Choroid plexus epithelial cell (primary cell): ENCODE data around the gene KLHL26.

Experiments
- DNase-seq: peaks from one replicate; pipeline ENCODE4 v3.0.0-alpha.2; 2010; ENCODE audit warnings: low read depth
- H3K4me3 ChIP-seq: 2 replicates; pipeline ENCODE4 v1.5.1; 2011; ENCODE audit warnings: low read depth, mild to moderate bottlenecking, control low read depth, low read length, moderate library complexity
- CTCF ChIP-seq: conservative IDR thresholded peaks from 2 replicates; pipeline ENCODE4 v1.5.1; 2011; ENCODE audit warnings: low read depth, mild to moderate bottlenecking, control low read depth, inconsistent platforms, low read length, moderate library complexity

The KLHL26 gene

GRCh38 chr19:18608102-18608804, 28.6 kb upstream of the KLHL26 start:
- no peak overlapping the region for H3K4me3 ChIP-seq
- TF ChIP-seq CTCF, result no peak
- no peak for DNase-seq

- no peak overlapping the region for H3K4me3 ChIP-seq
- no peak for TF ChIP-seq CTCF
- no peak for DNase-seq
Measured at GRCh38 chr19:18608805-18609716, 27.8 kb upstream of the KLHL26 start.

GRCh38 chr19:18609717-18610051, 27.1 kb upstream of the KLHL26 start:
- no peak for DNase-seq
- TF ChIP-seq CTCF, result no peak
- no peak overlapping the region for H3K4me3 ChIP-seq

GRCh38 chr19:18610245-18610555, 26.6 kb upstream of the KLHL26 start:
- no peak for TF ChIP-seq CTCF
- no peak overlapping the region for H3K4me3 ChIP-seq
- no peak for DNase-seq

- no peak for TF ChIP-seq CTCF
- DNase-seq, result no peak
- no peak overlapping the region for H3K4me3 ChIP-seq
Measured at GRCh38 chr19:18610556-18611326, 26.1 kb upstream of the KLHL26 start.

- H3K4me3 ChIP-seq, result no peak overlapping the region
Measured at GRCh38 chr19:18611327-18612050, 25.3 kb upstream of the KLHL26 start.

More at GRCh38 chr19:18611327-18612050, 25.3 kb upstream of the KLHL26 start:
- DNase-seq, result no peak
- TF ChIP-seq CTCF, result no peak
